HG02588 (cell line): ENCODE results near the gene PLCB4.

Source experiments
- ATAC-seq: cut with Tn5 transposase; IDR thresholded peaks from one replicate; pipeline ENCODE4 v1.9.1; 2021; ENCODE audit warnings: mild to moderate bottlenecking, moderate library complexity; ENCODE audit not compliant: unreplicated experiment

The PLCB4 gene

GRCh38 chr20:9212735-9213134, 143.8 kb downstream of the PLCB4 start:
- no peak for ATAC-seq

GRCh38 chr20:9214685-9215084, 145.8 kb downstream of the PLCB4 start:
- ATAC-seq, result no peak

- no peak for ATAC-seq
These were observed 146.7 kb downstream of the PLCB4 start for GRCh38 chr20:9215539-9215938.

GRCh38 chr20:9218531-9218961, 149.7 kb downstream of the PLCB4 start:
- ATAC-seq, result no peak

GRCh38 chr20:9220874-9221547, 152.1 kb downstream of the PLCB4 start:
- no peak for ATAC-seq

GRCh38 chr20:9223296-9223695, 154.4 kb downstream of the PLCB4 start:
- no peak for ATAC-seq

- no peak for ATAC-seq
These were observed 157.0 kb downstream of the PLCB4 start for GRCh38 chr20:9225879-9226278.

- ATAC-seq, result no peak
These were observed 159.2 kb downstream of the PLCB4 start for GRCh38 chr20:9227896-9228615.

- ATAC-seq, result no peak
These were observed 160.0 kb downstream of the PLCB4 start for GRCh38 chr20:9228774-9229450.

- no peak for ATAC-seq
These were observed 161.5 kb downstream of the PLCB4 start for GRCh38 chr20:9230406-9230805.

GRCh38 chr20:9233804-9234203, 164.9 kb downstream of the PLCB4 start:
- ATAC-seq, result no peak

GRCh38 chr20:9235518-9235917, 166.6 kb downstream of the PLCB4 start:
- no peak for ATAC-seq

- no peak for ATAC-seq
These were observed 167.6 kb downstream of the PLCB4 start for GRCh38 chr20:9236458-9236857.

GRCh38 chr20:9241232-9241692, 172.4 kb downstream of the PLCB4 start:
- no peak for ATAC-seq

GRCh38 chr20:9241721-9242427, 173.0 kb downstream of the PLCB4 start:
- no peak for ATAC-seq

- ATAC-seq, result no peak
These were observed 175.1 kb downstream of the PLCB4 start for GRCh38 chr20:9243986-9244385.

- ATAC-seq, result no peak
These were observed 175.9 kb downstream of the PLCB4 start for GRCh38 chr20:9244811-9245210.

- no peak for ATAC-seq
These were observed 177.8 kb downstream of the PLCB4 start for GRCh38 chr20:9246731-9247130.

GRCh38 chr20:9250511-9250910, 181.6 kb downstream of the PLCB4 start:
- no peak for ATAC-seq

- no peak for ATAC-seq
These were observed 184.2 kb downstream of the PLCB4 start for GRCh38 chr20:9253006-9253539.

- no peak for ATAC-seq
These were observed 186.3 kb downstream of the PLCB4 start for GRCh38 chr20:9255171-9255570.
